GM23338 (cell line): ENCODE results near the gene TOP1.

Source experiments
- CTCF ChIP-seq, 2 experiments: fragments of 200-600 bp in 1 of 2; sonication (generic) in 1 of 2; conservative IDR thresholded peaks; 2 replicates each; pipeline versions ENCODE4 v1.5.1 to v1.6.1; 2016 to 2017; ENCODE audit warnings: antibody characterized with exemption in 2 of 2, low read depth in 2 of 2, mild to moderate bottlenecking in 2 of 2, moderate library complexity in 1 of 2
- EZH2 ChIP-seq: fragments of 200-600 bp; sonication (generic); IDR thresholded peaks from one replicate; pipeline ENCODE4 v1.8.0; 2017; ENCODE audit warnings: antibody characterized with exemption, mild to moderate bottlenecking, low read depth; ENCODE audit not compliant: unreplicated experiment
- POLR2AphosphoS5 ChIP-seq: IDR thresholded peaks from 2 replicates; pipeline ENCODE4 v1.6.1; 2016; ENCODE audit warnings: antibody characterized with exemption, low read depth

- TF ChIP-seq EZH2: no peak
- TF ChIP-seq POLR2AphosphoS5: no peak
- TF ChIP-seq CTCF (conservative IDR thresholded peaks at IDR 0.05; ENCODE audit: low read depth in 2 of 2): no peak
Observed at GRCh38 chr20:41159547-41159946, 130.9 kb downstream of the TOP1 start.
